Measurements from ENCODE around the gene LCE5A. TPM values are rescaled to one million over a fixed set of nuclear protein-coding genes. Genes with fewer than 3 reads are reported as not detected.
"Not testable (repeated sequence)": the region's sequence is repeated elsewhere in the genome, so short reads cannot be mapped to it uniquely, and the experiment has no call there.

The LCE5A gene
- total RNA-seq, 1 donor from 2014 or later: not detected

DNA sequence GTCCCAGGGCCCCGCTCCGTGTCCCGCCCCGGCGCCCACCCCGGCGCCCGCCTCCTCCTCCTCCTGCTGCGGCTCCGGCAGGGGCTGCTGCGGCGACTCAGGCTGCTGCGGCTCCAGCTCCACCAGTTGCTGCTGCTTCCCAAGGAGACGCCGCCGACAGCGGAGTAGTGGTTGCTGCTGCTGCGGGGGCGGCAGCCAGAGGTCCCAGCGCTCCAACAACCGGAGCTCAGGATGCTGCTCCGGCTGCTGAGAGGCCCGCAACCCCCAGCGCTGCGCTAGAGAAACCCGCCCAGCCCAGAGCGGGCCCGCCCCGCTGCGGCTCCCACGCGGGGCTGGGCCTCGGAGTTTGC lies 4.8 kb downstream of the LCE5A start:
- DNase-seq (ENCODE audit: low read depth in 2 of 2): peak in 1 of 2 donors; percentile 27

DNA sequence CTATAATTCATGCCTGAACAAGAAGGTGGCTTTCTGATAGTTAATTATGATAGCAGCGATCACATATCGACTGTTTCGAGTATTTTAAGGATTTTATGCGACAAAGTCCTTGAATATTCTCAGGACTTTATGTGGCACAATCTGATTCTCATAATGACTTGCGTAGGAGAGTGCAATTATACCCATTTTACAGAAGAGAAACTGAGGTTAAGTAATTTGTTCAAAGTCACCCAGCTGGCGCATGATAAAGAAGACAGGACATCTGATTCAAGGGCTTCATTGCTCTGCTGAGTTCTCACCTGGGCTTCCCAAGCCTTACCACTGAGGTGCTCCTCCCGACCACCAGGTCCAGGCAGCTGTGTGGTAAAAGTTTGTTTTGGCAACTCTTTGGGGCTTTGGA lies 5.5 kb downstream of the LCE5A start:
- no peak for DNase-seq (ENCODE audit: low read depth in 2 of 2)

DNA sequence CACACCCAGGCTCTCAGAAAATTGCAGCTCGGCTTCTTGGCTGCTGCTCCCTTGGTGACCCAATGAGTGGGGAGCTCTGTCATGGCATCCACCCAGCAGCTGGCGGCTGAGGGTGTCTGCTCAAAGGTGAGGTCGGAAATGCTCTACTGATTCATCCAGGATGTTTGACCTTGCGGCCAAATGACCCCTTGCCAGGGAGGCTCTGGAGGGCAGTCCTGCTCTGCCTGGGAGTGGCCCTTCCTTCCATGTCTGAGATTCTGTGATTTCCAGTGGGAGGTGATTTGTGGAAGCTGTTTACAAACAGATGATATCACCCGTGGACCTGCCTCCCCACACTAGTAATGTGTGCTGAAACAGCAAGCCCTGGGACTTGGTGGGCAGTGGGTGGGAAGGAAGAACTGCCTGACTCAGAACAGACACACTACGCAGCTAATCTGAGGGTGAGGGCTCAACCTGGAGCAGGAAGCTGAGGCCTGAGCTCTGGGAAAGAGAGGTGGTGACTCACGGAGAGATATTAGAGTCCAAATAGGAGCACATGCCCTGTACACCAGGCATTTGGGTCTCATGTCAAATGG lies 6.7 kb downstream of the LCE5A start:
- peak in 1 of 2 donors; percentile 61 for DNase-seq (ENCODE audit: low read depth in 2 of 2)

GRCh38 chr1:152519851-152520250 lies 9.2 kb downstream of the LCE5A start:
- no peak for DNase-seq (ENCODE audit: low read depth in 2 of 2)

- no peak for DNase-seq (ENCODE audit: low read depth in 2 of 2)
These were observed 10.0 kb downstream of the LCE5A start for GRCh38 chr1:152520561-152521090.

DNA sequence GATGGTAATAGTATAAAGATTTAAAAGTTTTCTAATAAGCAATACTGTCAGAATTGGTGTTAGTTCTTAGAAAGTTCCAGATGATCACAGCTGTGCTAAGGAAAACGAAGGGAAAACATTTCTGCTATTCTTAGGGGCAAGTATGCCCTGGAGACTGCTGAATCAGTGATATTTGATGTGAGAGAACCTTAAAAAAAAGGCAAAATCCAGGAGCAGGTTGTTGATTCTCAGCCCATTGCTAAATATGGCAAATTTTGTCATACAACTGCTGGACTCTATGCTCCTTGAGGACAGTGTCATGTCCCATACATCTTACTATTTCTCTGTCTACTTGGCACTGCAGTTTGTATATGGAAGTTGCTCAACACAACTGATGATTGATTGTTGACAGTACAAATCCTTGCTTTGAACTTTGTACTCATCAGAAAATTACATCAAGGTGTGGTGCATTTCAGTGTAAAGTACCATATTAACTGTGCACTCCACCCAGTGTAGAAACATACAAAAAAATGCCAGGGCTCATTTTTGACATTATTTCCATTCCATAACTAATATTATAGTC lies 14.6 kb downstream of the LCE5A start:
- no peak for DNase-seq (ENCODE audit: low read depth in 2 of 2)

GRCh38 chr1:152533327-152533938 lies 22.8 kb downstream of the LCE5A start:
- DNase-seq (ENCODE audit: low read depth in 2 of 2): peak; percentile 28 to 49

DNA sequence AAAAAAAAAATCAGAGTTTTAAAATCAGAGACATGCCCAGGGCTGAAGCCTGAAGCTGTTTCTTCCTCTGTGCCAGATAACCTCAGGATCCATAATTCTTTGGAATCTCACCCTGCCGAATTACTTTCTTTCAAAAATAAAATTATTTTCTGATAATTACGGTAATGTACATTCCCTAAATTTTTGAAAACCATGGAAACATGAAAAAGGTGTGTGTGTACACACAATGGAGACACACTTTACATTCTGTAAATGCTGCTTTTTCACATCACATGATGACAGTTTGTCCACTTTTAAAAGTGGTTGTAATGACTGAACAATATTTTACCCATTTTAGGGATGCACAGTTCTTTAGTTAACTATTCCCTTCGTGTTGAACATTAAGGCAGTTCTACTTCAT lies 25.2 kb downstream of the LCE5A start:
- DNase-seq (ENCODE audit: low read depth in 2 of 2): no peak

- no peak for DNase-seq (ENCODE audit: low read depth in 2 of 2)
These were observed 26.9 kb downstream of the LCE5A start for GRCh38 chr1:152537496-152537895.

GRCh38 chr1:152539901-152540300 lies 29.3 kb downstream of the LCE5A start:
- DNase-seq (ENCODE audit: low read depth in 2 of 2): no peak

DNA sequence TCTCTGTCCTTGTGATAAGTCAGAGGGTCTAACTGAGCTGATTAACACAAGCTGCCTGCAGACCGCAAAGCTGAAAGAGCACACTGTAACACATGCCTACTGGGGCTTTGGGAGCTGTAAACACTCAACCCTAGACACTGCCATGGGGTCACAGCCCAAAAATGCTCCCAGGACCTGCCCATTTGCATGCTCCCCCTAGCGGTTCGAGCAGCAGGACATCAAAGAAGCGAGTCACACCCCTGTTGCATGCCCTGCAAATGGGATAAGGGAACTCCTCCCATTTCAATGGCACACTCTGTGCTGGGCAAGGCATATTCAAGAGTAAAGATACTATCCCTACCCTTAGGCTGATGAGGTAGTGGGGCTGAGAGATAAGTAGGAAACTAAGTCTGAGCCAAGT lies 33.2 kb downstream of the LCE5A start:
- DNase-seq (ENCODE audit: low read depth in 2 of 2): no peak

GRCh38 chr1:152546704-152547103 lies 36.1 kb downstream of the LCE5A start:
- DNase-seq (ENCODE audit: low read depth in 2 of 2): no peak

GRCh38 chr1:152548358-152548757 lies 37.8 kb downstream of the LCE5A start:
- DNase-seq (ENCODE audit: low read depth in 2 of 2): not testable (repeated sequence)

Other genes starting within 250 kb of the LCE5A start
- gene FLG, start 185.6 kb upstream of the LCE5A start, total RNA-seq: not detected in 2 replicates
- gene FLG2, start 150.8 kb upstream of the LCE5A start, total RNA-seq: not detected in 2 replicates
- not detected in 2 replicates for gene CRNN, start 96.5 kb upstream of the LCE5A start, total RNA-seq
- gene CRCT1, start 3.7 kb downstream of the LCE5A start, total RNA-seq: not detected in 2 replicates
- not detected in 2 replicates for gene LCE3E, start 56.0 kb downstream of the LCE5A start, total RNA-seq
- not detected in 2 replicates for gene LCE3D, start 69.7 kb downstream of the LCE5A start, total RNA-seq
- not detected in 2 replicates for gene LCE3C, start 89.4 kb downstream of the LCE5A start, total RNA-seq
- gene LCE3B, start 103.0 kb downstream of the LCE5A start, total RNA-seq: not detected in 2 replicates
- not detected in 2 replicates for gene LCE3A, start 112.3 kb downstream of the LCE5A start, total RNA-seq
- not detected in 2 replicates for gene LCE2D, start 152.6 kb downstream of the LCE5A start, total RNA-seq
- not detected in 2 replicates for gene LCE2C, start 164.5 kb downstream of the LCE5A start, total RNA-seq
- gene LCE2B, start 175.3 kb downstream of the LCE5A start, total RNA-seq: not detected in 2 replicates
- not detected in 2 replicates for gene LCE2A, start 187.5 kb downstream of the LCE5A start, total RNA-seq
- not detected in 2 replicates for gene LCE4A, start 197.4 kb downstream of the LCE5A start, total RNA-seq
- gene KPRP, start 247.2 kb downstream of the LCE5A start, total RNA-seq: not detected in 2 replicates